ENCODE data around the gene DSP. TPM values are rescaled to one million over a fixed set of nuclear protein-coding genes. Genes with fewer than 3 reads are reported as not detected.

The DSP gene
- total RNA-seq, 1 donor from 2014 or later: 21.4 TPM

- Histone ChIP-seq H3K4me3 (no peak overlapping the region), H3K36me3 (no peaks in the 10 kb centered on the region), H3K27me3 (no peaks in the 10 kb centered on the region), H3K4me1 (no peaks in the 10 kb centered on the region), H3K9me3 (no peaks in the 10 kb centered on the region), H3K27ac (no peak overlapping the region)
- ATAC-seq (no peak), DNase-seq (no peak)
- intact Hi-C loops (cut with DNase I): no loop called here
- no peak for TF ChIP-seq CTCF (IDR thresholded peaks at IDR 0.05)
Measured at GRCh38 chr6:7579851-7580250, 38.4 kb downstream of the DSP start.

GRCh38 chr6:7580537-7580926 lies 39.1 kb downstream of the DSP start:
- no peak overlapping the region for H3K27ac ChIP-seq
- TF ChIP-seq CTCF (IDR thresholded peaks at IDR 0.05): no peak
- H3K36me3 ChIP-seq: no peaks in the 10 kb centered on the region
- no peak for DNase-seq
- H3K4me1 ChIP-seq: no peaks in the 10 kb centered on the region
- no peak for ATAC-seq
- no peak overlapping the region for H3K4me3 ChIP-seq
- no peaks in the 10 kb centered on the region for H3K9me3 ChIP-seq
- intact Hi-C loops (cut with DNase I): no loop called here
- H3K27me3 ChIP-seq: no peaks in the 10 kb centered on the region

- DNase-seq: no peak
- no peak for TF ChIP-seq CTCF (IDR thresholded peaks at IDR 0.05)
- no peaks in the 10 kb centered on the region for H3K36me3 ChIP-seq
- H3K27ac ChIP-seq: no peak overlapping the region
- H3K4me1 ChIP-seq: no peaks in the 10 kb centered on the region
- no peak for ATAC-seq
- intact Hi-C loops (cut with DNase I): no loop called here
- no peaks in the 10 kb centered on the region for H3K27me3 ChIP-seq
- no peaks in the 10 kb centered on the region for H3K9me3 ChIP-seq
- H3K4me3 ChIP-seq: no peak overlapping the region
Measured at GRCh38 chr6:7580927-7581618, 39.6 kb downstream of the DSP start.

- TF ChIP-seq CTCF (IDR thresholded peaks at IDR 0.05): no peak
- no peak for DNase-seq
- Histone ChIP-seq H3K9me3 (no peaks in the 10 kb centered on the region), H3K27ac (no peak overlapping the region), H3K4me1 (peaks cover 9% of the 10 kb centered on the region), H3K4me3 (no peak overlapping the region), H3K36me3 (no peaks in the 10 kb centered on the region), H3K27me3 (no peaks in the 10 kb centered on the region)
- intact Hi-C loops (cut with DNase I): no loop called here
- ATAC-seq: no peak
Measured at GRCh38 chr6:7585287-7585930, 43.9 kb downstream of the DSP start.

GRCh38 chr6:7587631-7588100 lies 46.2 kb downstream of the DSP start:
- intact Hi-C loops (cut with DNase I): no loop called here
- no peak overlapping the region for H3K4me3 ChIP-seq
- no peak for TF ChIP-seq CTCF (IDR thresholded peaks at IDR 0.05)
- no peaks in the 10 kb centered on the region for H3K36me3 ChIP-seq
- H3K9me3 ChIP-seq: no peaks in the 10 kb centered on the region
- H3K4me1 ChIP-seq: peaks cover 23% of the 10 kb centered on the region
- no peak for ATAC-seq
- H3K27me3 ChIP-seq: no peaks in the 10 kb centered on the region
- no peak for DNase-seq
- no peak overlapping the region for H3K27ac ChIP-seq
